Naive thymus-derived CD4-positive, alpha-beta T cell (primary cell): Measurements from ENCODE around the gene PPM1J. TPM values are rescaled to one million over a fixed set of nuclear protein-coding genes. Genes with fewer than 3 reads are reported as not detected.

Source experiments
- polyA plus RNA-seq, 2 donors: library from polyadenylated mRNA; unstranded; fragments of 300-500 nt; fragmentation: Illumina TruSeq; gene quantifications; one replicate each; pipeline ENCODE4 v1.2.3, GENCODE V29; 2021
- total RNA-seq, 6 experiments: library from RNA in 5 of 6; stranded (reverse) in 5 of 6; gene quantifications; 1 replicate in 5 of 6; 2 replicates in 1 of 6; pipeline ENCODE4 v1.2.3 and lab custom pipeline; 2021 to 2026

The PPM1J gene
- total and polyA plus RNA-seq, 7 experiments from 2014 or later = 0.46 to 1.6 (median 0.50) TPM; not detected in 4

Other genes with a start within 250 kb of the PPM1J start
- under 1 TPM in 4 of 5 experiments, not detected in 1; 0.38 to 0.94 (median 0.61) TPM for gene WNT2B, start 206.4 kb downstream of the PPM1J start, total RNA-seq
- under 1 TPM; 0.05 to 0.55 TPM for gene WNT2B, start 206.4 kb downstream of the PPM1J start, polyA plus RNA-seq
- 10 to 100 TPM; 15.7 to 26.8 (median 24.8) TPM for gene ST7L, start 96.2 kb downstream of the PPM1J start, total RNA-seq
- 10 to 100 TPM; 14.0 to 14.2 TPM for gene ST7L, start 96.2 kb downstream of the PPM1J start, polyA plus RNA-seq
- 100 to 1,000 TPM; 114 to 237 (median 143) TPM for gene CAPZA1, start 95.5 kb downstream of the PPM1J start, total RNA-seq
- gene CAPZA1, start 95.5 kb downstream of the PPM1J start, polyA plus RNA-seq = 100 to 1,000 TPM; 114 to 135 TPM
- gene MOV10, start 40.7 kb downstream of the PPM1J start, total RNA-seq = 100 to 1,000 TPM in 1 of 5 experiments, 10 to 100 TPM in 4; 85.5 to 126 (median 90.1) TPM
- 10 to 100 TPM; 26.1 to 55.9 TPM for gene MOV10, start 40.7 kb downstream of the PPM1J start, polyA plus RNA-seq
- gene RHOC, start 8.2 kb downstream of the PPM1J start, total RNA-seq = 10 to 100 TPM in 3 of 5 experiments, under 1 TPM in 2; 0.57 to 89.1 (median 18.7) TPM
- gene RHOC, start 8.2 kb downstream of the PPM1J start, polyA plus RNA-seq = 1 to 10 TPM; 2.6 to 4.2 TPM
- 10 to 100 TPM; 10.1 to 43.6 (median 19.1) TPM for gene SLC16A1, start 240.9 kb upstream of the PPM1J start, total RNA-seq
- gene SLC16A1, start 240.9 kb upstream of the PPM1J start, polyA plus RNA-seq = 1 to 10 TPM; 8.7 to 9.4 TPM